ENCODE data around the gene LBR. TPM values are rescaled to one million over a fixed set of nuclear protein-coding genes. Genes with fewer than 3 reads are reported as not detected.

The LBR gene
- total and polyA plus RNA-seq, 2 experiments from 2014 or later = 50.6 to 91.3 TPM

- 0 out of 2 replicates have a peak, but pooled peaks cover 4% of the 10 kb centered on the region for H3K36me3 ChIP-seq (ENCODE audit: insufficient read depth)
- H3K79me2 ChIP-seq (replicated peaks; ENCODE audit: insufficient read depth) = peaks cover 72% of the 10 kb centered on the region
- H3K9me3 Mint-ChIP-seq = peaks cover 8% of the 10 kb centered on the region; the same call in 2 of the 3 replicates
- peaks cover 26% of the 10 kb centered on the region for H3K27me3 ChIP-seq (ENCODE audit: insufficient read depth)
- peaks cover 46% of the 10 kb centered on the region for H4K20me1 ChIP-seq (replicated peaks; ENCODE audit: insufficient read depth)
- DNase-seq (ENCODE audit: low spot score) = no peak
- H3K4me3 Mint-ChIP-seq = peak overlapping the region; percentile 36; the same call in 1 of the 3 replicates
- peaks cover 5% of the 10 kb centered on the region; the same call in 2 of the 3 replicates for H3K36me3 Mint-ChIP-seq (ENCODE audit: low read depth)
- peaks cover 42% of the 10 kb centered on the region for H3K4me1 ChIP-seq (ENCODE audit: insufficient read depth)
- peak overlapping the region; percentile 81 for H3K4me2 ChIP-seq
- H3K9me2 ChIP-seq (ENCODE audit: insufficient read depth) = no peaks in the 10 kb centered on the region
- peaks cover 12% of the 10 kb centered on the region; the same call in 1 of the 2 replicates for H3F3A ChIP-seq (replicated peaks; ENCODE audit: low read depth)
- TF ChIP-seq CREB1 (CRISPR knock-in tag; IDR thresholded peaks at IDR 0.05; ENCODE audit: low read depth) (no peak), REST (IDR thresholded peaks at IDR 0.05; ENCODE audit: unreplicated experiment) (no peak)
- TF ChIP-seq, protein P1, sequence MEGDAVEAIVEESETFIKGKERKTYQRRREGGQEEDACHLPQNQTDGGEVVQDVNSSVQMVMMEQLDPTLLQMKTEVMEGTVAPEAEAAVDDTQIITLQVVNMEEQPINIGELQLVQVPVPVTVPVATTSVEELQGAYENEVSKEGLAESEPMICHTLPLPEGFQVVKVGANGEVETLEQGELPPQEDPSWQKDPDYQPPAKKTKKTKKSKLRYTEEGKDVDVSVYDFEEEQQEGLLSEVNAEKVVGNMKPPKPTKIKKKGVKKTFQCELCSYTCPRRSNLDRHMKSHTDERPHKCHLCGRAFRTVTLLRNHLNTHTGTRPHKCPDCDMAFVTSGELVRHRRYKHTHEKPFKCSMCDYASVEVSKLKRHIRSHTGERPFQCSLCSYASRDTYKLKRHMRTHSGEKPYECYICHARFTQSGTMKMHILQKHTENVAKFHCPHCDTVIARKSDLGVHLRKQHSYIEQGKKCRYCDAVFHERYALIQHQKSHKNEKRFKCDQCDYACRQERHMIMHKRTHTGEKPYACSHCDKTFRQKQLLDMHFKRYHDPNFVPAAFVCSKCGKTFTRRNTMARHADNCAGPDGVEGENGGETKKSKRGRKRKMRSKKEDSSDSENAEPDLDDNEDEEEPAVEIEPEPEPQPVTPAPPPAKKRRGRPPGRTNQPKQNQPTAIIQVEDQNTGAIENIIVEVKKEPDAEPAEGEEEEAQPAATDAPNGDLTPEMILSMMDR (conservative IDR thresholded peaks at IDR 0.05; ENCODE audit: low read depth in 2 of 2) = no peak
- H3K27me3 Mint-ChIP-seq (ENCODE audit: insufficient read depth, low read depth, poor library complexity) = peaks cover 26% of the 10 kb centered on the region
- H3K27ac ChIP-seq (ENCODE audit: low read depth) = no peak overlapping the region
- no peak for ATAC-seq
- H3K4me3 ChIP-seq = peak overlapping the region; percentile 90; the same call in 1 of the 2 replicates
- no peak overlapping the region for H2AFZ ChIP-seq
- H3K4me1 Mint-ChIP-seq = peaks cover 50% of the 10 kb centered on the region
- H3K27ac Mint-ChIP-seq = no peak overlapping the region
These were observed 2.5 kb downstream of the LBR start for GRCh38 chr1:225425201-225425786.

GRCh38 chr1:225424562-225425200 lies 3.2 kb downstream of the LBR start:
- Histone ChIP-seq H3K4me1 (ENCODE audit: insufficient read depth) (peaks cover 37% of the 10 kb centered on the region), H3K27me3 (ENCODE audit: insufficient read depth) (peaks cover 23% of the 10 kb centered on the region), H3K79me2 (replicated peaks; ENCODE audit: insufficient read depth) (peaks cover 78% of the 10 kb centered on the region), H3K36me3 (ENCODE audit: insufficient read depth) (0 out of 2 replicates have a peak, but pooled peaks cover 4% of the 10 kb centered on the region), H3K4me3 (peak overlapping the region; percentile 16; the same call in 1 of the 2 replicates), H4K20me1 (replicated peaks; ENCODE audit: insufficient read depth) (peaks cover 46% of the 10 kb centered on the region), H3K9me2 (ENCODE audit: insufficient read depth) (no peaks in the 10 kb centered on the region), H3K4me2 (peak overlapping the region; percentile 81), H2AFZ (no peak overlapping the region), H3F3A (replicated peaks; ENCODE audit: low read depth) (peaks cover 12% of the 10 kb centered on the region; the same call in 1 of the 2 replicates), H3K27ac (ENCODE audit: low read depth) (no peak overlapping the region)
- peaks cover 47% of the 10 kb centered on the region for H3K4me1 Mint-ChIP-seq
- no peak for DNase-seq (ENCODE audit: low spot score)
- peaks cover 4% of the 10 kb centered on the region; the same call in 1 of the 3 replicates for H3K9me3 Mint-ChIP-seq
- ATAC-seq = no peak
- peaks cover 5% of the 10 kb centered on the region; the same call in 2 of the 3 replicates for H3K36me3 Mint-ChIP-seq (ENCODE audit: low read depth)
- peaks cover 26% of the 10 kb centered on the region for H3K27me3 Mint-ChIP-seq (ENCODE audit: insufficient read depth, low read depth, poor library complexity)
- no peak overlapping the region for H3K27ac Mint-ChIP-seq
- no peak overlapping the region for H3K4me3 Mint-ChIP-seq
- TF ChIP-seq EZH2 (IDR thresholded peaks at IDR 0.05; ENCODE audit: low read depth, unreplicated experiment) (no peak), POLR2AphosphoS5 (IDR thresholded peaks at IDR 0.05; ENCODE audit: low read depth) (no peak), EZH2phosphoT487 (IDR thresholded peaks at IDR 0.05; ENCODE audit: unreplicated experiment) (no peak), ZNF331 (CRISPR knock-in tag; IDR thresholded peaks at IDR 0.05; ENCODE audit: low read depth) (no peak), CREB1 (CRISPR knock-in tag; IDR thresholded peaks at IDR 0.05; ENCODE audit: low read depth) (no peak), NANOG (IDR thresholded peaks at IDR 0.05; ENCODE audit: borderline replicate concordance) (no peak), REST (IDR thresholded peaks at IDR 0.05; ENCODE audit: unreplicated experiment) (no peak)
- TF ChIP-seq, protein P1 (conservative IDR thresholded peaks at IDR 0.05; ENCODE audit: low read depth in 2 of 2) = no peak

Data from GM23338 (cell line).